Inferior parietal cortex (tissue), 1 donor: Measurements from ENCODE around the gene LTBP1.

Source experiments
- DNase-seq: peaks from one replicate; pipeline ENCODE4 v3.0.0-alpha.2; 2016; ENCODE audit errors: extremely low spot score

Gene LTBP1

DNA sequence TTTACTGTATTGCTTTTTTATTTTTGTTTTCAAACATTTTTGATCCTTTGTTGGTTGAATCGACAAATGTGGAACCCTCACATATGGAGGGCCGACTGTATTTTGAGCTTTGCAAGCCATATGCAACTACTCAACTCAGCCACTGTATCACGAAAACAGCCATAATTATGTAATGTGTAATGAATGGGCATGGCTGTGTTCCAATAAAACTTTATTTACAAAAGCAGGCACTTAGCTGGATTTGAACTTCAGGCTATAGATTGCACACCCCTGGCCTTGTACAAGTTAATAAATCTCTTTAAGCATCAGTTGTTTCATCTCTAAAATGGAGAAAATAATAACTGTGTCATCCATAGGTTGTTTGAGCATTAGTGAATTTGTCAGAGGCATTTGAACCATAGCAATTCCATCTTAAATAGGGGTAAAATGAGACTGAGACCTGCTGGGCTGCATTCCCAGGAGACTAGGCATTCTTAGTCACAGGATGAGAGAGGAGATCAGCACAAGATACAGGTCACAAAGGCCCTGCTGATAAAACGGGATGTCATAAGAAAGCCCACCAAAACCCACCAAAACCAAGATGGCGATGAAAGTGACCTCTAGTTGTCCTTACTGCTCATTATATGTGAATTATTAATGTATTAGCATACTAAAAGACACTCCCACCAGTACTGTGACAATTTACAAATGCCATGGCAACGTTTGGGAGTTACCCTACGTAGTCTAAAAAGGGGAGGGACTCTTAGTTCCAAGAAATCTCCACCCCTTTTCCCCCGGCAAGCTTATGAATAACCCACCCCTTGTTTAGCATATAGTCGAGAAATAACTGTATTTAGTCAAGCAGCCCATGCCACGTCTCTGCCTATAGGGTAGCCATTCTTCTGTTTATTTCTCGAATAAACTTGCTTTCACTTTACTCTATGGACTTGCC lies 13.7 kb upstream of the LTBP1 start:
- DNase-seq: no peak

DNA sequence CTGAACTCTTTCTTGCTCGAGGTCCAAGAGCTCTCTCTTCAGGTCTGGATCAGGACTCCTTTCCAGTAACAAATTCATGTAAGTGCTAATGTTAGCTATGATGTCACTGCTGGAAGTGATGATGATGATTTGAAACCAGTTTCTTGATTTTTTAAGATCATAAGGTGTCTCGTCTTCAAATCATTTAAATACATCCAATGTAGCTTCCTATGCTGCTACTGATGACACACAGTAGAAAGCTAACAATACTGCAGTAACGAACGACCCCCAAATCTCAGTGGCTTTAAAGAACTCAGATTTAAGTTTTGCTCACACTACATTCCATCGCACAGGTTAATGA lies 13.0 kb upstream of the LTBP1 start:
- no peak for DNase-seq

DNA sequence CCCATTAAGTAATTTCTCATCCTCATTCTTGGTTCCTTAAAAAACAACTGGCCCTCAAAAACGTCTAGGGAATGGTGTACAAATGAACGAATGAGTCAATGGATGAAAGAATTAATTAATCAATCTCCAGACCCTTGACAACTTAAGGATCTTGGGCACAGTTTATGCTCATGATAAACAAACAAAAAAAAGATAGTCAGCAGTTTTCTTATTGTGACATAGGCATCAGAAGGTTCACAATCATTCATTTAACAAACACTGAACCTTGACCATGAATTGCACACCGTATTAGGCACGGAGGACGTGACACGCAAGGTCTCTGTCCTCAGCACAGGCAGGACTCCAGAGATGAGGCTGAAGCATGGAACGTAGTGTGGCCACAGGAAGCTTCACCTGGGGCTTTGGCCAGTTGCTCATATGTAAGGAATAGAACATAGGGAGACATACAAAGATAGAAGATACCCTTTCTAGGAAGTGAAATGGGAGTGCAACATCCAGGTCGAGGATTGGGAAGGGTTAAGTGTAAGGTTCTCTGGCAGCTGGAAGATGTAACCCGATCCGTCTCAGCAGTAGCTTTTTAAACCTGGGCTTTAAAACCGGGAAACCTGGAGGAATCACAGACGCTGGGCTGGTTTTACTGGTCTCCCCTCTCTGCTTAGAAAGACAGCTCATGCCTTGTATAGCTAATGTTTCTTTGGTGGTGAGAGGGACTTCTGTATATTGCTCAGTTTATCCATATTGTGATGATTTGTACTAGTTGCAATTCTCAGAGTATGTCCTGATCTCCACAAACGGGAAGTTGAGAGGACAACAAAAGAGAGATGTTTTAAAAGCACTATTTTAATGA lies 8.9 kb upstream of the LTBP1 start:
- DNase-seq: no peak

DNA sequence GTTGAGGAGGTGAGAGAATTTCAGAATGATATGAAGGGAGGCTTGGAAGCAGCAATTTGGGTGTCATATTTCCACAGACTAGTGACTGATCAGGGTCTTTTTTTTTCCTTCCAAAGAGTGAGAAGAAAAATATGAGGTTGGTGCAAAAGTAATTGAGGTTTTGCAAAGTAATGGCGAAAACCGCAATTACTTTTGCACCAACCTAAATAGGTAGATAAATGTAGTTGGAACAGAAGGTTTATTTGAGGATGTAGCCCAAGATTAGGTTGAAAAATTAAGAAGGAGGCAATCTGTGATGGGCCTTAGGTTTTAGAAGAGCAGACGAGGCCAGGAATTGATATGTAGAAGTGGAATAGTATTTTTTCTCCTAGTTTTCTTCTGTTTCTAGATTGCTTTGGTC lies 7.8 kb upstream of the LTBP1 start:
- DNase-seq: no peak

DNA sequence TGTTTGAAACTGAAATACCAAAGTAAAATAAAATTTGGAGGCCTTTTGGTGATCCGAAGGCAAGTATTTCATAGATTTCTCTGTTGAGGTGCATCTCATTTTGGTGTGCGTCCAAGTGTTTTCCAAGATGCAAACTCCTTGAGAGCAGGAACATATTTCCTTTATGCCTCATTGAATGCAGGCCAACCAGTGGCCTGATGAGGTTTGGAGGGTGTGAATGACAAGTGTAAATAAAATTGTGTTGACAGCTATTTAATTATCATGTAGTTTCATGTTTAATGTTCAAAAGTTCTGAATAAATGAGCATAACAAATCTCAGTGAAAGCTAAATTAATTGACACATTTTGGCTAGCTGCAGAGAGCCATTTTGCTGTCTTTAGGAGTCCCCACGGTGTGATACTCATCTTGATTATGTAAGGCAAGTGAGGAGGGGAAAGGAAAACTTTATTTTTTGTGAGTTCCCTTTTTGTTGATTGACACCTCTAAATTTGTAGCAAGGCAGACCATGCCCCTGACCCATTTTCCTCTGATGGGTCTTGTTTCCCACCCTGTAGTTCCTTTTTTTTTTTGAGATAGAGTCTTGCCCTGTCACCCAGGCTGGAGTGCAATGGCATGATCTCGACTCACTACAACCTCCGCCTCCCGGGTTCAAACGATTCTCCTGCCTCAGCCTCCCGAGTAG lies 6.3 kb upstream of the LTBP1 start:
- no peak for DNase-seq

DNA sequence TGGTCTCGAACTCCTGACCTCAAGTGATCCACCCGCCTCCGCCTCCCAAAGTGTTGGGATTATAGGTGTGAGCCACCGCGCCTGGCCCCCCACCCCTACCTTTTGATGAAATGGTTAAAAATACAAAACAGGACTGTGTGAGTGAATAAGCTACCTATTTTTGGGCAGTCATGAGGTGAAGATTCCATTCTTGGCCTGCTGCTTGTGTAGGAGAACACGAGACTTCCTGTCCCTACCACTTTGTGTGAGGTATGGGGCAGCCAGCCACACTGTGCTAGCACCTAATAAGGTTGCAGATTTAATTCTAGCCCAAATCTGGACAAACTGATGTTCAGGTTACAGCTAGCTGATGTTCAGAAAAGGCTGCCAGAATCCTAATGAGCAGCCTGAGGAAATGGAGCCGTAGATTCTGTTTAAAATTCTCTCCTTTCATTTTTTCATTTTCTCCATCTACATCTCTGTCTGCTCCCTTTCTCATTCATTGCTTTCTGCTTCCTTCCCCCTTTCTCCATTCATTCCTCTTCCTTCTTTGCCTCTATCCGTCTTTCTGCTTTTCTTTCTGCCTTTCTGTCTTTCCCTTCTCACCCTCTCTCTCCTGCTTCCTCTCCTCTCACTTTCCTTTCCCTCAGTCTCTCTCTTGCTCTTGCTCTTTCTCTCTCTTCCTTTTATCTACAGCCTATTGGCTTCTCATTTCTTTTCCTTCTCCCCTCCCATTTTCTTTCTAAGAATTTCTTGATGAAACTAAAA lies 4.6 kb upstream of the LTBP1 start:
- DNase-seq: no peak

DNA sequence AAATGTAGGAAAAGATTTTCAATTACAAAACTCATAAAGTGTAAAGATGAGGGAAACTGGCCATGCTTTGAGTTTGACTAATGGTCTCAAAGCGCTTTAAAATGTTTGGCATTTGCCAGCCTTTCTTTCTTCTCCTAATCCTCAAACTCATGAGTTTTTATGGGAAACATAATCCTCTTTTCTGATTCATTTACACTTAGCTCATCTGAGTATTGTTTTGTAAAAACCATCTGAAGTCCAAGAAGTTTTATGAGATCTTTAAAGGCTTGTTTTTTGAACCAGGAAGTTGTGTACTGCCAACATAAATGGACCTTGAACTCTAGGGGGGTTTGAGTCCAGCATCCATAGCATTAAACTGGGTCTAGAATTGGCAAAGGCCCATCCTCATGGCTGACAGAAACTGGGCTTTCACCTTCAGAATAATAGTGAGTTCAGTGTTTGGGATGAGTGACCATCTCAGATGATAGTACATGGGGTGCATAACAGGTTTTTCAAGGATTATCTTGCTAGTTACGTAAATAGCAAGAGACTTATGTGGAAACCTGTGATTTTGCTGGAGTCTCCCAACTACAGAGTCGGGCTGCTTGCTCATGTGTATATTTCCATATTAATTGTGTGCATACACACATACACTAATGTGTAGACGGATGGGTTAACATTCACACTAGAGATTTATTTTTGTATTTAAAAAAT lies 3.8 kb upstream of the LTBP1 start:
- no peak for DNase-seq

DNA sequence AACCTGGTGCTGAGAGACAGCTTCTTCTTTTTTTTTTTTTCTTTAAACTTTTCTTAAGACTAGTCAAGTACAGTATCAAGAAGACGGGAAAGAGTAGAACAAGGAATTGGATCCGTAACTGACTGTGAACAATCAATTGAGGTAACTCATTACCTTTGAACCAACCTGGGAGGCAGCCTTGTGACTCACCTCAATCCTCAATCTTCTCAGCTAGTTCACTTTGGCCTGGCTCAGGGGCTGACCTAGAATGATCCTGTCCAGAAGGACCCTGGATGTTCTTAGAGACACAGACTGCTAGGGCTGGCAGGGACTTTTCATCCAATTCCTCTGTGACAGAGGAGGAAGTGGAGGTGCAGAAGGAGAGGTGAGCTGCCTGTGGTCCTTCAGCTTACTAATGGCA lies 1.5 kb upstream of the LTBP1 start:
- DNase-seq: no peak

DNA sequence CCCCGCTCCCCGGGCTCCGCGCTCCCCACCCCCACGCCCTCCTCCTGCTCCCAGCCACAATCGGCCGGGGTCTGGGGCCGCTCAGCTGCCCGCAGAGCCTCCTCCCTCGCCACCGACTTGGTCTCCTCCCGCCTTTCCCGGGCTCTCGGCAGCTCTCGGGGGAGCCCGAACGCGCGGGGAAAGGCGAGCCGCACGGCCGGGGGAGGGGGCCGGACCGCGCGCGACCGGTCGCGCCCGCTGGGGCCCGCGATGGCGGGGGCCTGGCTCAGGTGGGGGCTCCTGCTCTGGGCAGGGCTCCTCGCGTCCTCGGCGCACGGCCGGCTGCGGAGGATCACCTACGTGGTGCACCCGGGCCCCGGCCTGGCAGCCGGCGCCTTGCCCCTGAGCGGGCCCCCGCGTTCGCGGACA lies 327 bp downstream of the LTBP1 start:
- no peak for DNase-seq

DNA sequence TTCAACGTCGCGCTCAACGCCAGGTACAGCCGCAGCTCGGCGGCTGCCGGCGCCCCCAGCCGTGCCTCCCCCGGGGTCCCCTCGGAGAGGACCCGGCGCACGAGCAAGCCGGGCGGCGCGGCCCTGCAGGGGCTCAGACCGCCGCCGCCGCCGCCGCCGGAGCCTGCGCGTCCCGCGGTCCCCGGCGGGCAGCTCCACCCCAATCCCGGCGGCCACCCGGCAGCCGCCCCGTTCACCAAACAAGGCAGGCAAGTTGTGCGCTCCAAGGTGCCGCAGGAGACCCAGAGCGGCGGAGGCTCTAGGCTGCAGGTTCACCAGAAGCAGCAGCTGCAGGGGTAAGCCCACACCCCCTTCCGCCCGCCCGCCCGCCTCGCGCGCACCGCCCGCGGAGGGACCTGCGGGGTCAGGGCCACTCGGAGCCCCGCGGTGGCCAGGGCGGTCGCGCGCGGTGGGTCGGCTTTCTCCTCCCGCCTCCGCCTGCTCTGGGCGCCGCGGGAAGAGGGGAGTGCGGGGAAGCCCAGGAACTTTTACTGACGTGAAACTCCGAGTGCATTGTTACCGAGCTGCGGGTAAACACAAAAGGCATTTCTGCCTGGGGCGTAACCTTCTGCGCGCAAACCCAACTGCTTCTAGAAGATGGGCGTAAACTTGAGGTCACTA lies 861 bp downstream of the LTBP1 start:
- DNase-seq: no peak

DNA sequence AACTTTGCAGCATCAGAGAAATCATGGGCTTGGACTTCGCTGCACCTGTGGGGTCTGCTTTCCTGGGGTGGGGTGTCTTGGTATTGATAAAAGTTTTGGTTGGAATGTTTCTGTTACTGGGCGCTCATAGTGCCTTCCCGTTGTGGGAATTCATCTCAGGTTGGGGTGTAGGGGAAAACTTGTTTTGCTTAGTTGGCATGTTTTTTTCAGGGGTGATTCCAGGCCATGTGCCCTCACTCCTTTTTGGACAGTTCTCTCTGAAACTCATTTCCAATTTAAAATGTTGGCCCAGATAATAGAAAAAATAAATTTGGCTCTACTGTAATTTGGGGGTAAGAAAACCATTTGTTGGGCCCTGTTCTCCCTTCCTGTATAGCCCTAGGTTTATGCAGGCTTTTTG lies 1.5 kb downstream of the LTBP1 start:
- no peak for DNase-seq

DNA sequence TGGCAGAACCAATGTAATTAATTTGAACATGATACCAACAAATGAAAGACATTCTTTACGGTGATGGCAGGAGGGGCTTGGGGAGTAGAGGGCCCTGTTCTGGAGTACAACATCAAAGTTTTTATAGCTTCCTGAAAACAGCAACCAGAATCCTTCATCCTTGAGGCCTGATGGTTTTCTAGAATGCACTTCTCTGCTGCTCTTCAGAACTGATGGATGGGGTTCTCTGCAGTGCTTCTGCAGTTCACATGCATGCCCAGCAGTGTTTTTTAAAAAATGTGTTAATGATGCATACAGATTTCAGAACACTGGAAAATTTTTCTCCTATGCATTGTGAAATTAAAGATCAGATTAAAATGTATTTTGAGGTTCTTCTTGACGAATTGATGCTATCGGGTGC lies 2.5 kb downstream of the LTBP1 start:
- no peak for DNase-seq

DNA sequence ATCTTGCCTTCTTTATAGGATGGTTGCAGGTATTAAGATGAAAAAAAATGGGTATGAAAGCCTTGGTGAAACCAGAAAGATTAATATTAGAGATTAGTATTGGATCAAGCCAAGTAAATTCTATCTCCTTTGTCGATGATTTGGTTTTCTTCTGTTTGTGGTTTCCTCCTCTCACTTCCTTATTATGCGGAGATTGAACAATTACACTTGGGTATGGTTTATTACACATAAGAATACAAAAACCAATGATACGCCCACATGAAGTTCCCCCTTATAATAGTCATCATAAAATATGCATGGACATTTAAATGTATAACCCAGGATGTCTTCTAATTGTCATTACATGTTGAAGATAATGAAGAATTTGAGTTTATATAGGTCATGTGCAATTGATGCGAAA lies 4.9 kb downstream of the LTBP1 start:
- no peak for DNase-seq

DNA sequence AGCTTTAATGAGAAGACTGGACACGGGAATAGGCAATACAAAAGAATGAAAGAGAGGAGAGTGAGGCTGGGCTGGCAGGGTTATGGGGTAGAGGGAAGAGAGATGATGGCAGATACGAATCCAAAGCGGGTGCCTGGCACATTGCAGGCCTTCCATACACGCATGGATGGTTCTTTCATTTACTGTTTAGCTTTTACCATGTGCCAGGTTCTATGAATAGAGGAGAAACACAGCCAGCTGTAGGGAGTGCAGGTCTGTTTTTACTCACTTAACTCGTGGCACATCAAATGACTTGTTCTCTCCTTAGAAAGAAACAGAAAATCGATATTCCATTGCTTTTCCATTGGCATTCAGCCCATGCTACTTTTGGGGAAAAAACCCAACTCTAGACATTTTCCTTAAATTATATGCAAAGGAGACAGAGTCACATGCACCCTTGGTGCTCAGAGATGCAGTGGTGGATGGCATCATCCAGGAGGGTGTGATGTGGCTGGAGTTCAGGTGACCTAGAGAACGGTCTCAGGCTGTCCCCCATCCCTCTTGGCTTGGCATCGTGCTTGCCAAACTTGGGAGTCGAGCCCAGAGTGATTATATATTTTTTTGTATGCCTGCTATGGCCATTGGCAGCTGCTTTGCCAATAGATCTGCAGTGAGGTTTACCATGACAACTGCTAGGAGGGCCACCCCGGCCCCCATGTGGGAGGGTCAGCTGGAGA lies 6.2 kb downstream of the LTBP1 start:
- no peak for DNase-seq

DNA sequence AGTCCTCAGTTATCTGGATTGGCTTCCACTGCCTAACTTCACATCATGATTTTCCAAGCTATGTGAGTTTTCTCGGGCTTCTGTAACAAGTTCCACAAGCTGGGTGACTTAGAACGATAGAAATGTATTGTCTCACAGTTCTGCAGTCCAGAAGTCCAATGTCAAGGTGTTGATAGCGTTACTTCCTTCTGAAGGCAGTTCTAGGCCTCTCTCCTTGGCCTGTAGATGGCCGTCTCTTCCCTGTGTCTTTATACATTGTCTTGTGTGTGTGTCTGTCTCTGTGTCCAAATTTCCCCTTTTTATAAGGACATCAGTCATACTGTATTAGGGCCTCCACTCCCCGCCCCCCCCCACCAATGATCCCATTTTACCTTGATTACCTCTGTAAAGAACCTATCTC lies 7.5 kb downstream of the LTBP1 start:
- no peak for DNase-seq

DNA sequence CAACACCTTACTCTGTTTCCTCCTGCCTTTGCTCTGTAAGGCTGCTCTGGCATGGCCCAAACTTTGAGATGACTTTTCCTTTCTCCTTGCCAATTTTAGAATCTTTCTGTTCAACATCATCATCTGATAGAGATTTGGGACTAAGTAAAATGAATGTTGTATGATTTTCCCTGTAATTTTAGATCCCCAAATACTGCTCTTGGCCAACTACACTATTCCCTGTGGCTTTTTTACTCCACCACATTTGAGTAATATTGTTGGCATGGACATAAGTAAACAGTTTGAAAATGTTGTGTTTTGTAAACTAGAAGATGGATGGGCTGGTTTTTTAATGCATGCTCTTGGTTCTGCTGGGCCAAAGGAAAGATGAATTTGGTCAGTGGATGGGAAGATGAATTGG lies 12.1 kb downstream of the LTBP1 start:
- DNase-seq: no peak

DNA sequence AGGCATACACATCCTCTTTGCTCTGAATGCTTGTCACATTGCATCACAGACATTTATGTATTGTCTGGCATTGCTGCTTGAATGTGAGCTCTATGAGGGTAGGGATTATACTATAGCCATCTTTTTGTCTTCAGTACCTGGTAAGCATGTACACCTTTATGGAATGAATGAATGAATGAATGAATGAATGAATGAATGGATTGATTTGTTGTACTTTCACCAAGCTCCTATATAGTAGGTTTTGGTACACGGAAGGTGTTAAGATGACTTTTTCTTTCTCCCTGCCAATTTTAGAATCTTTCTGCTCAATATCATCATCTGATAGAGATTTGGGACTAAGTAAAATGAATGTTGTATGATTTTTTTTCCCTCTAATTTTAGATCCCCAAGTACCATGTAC lies 13.5 kb downstream of the LTBP1 start:
- no peak for DNase-seq

DNA sequence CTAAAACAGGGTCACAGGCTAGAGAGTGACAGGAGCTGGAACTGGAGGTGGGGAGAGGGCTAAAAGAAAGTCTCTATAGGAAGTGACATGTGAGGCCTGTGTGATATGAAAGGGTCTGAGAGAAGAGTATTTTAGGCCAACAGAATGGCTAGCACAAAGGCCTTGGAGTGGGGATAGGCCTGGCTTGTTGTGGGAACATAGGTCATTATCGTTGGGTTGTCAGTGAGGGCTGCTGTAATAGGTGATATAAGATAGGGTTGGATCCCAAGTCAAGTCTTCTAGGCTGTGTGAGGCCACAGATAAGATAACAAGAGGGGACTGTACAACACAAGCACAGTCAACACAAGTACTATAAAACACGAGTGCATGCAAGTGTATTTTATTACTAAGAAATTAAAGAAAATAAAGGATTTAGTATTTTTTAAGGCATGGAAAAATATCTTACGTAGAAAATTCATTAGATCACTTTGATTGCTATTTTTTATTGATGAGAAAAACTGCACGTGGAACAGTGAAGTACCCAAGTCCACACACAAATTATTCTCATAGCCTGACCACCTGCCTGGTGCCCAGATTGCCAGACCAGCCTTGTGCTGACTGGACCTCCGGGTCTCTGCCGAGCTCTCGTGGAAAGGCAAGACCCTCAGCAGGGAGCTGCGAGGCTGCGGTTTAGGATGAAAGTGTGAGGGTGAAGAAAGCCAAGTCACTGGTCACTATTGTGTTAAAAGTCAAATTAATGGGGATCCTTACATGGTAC lies 14.1 kb downstream of the LTBP1 start:
- DNase-seq: no peak

DNA sequence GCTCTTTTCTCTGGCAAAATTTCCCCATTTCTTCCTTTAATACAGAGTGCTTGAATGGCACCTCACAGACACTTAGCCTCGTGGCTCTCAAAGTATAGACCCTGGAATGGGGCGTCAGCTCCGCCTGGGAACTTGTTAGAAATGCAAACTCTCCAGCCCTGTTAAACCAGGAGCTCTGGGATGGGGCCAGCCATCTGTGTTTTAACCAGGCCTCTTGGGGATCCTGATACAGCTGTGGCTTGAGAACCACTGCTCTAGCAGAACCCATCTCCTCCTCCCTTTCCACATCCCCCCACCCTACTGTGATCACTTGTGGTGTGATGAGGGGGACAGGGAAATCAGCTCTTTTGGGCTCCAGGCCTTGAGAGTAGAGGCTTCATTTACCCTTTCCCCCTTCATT lies 15.9 kb downstream of the LTBP1 start:
- DNase-seq: no peak
